ENCODE results near the gene TBC1D1. TPM values are rescaled to one million over a fixed set of nuclear protein-coding genes. Genes with fewer than 3 reads are reported as not detected.

TBC1D1 gene
- total and polyA plus RNA-seq, 2 of the 8 experiments (the other 6 are each of a cell fraction or from before 2014, with no cell fraction given): 96.9 to 162 TPM

GRCh38 chr4:37936889-37937498, 46.1 kb downstream of the TBC1D1 start:
- Histone ChIP-seq H2BK20ac (ENCODE audit: low read length) (no peak overlapping the region), H4K8ac (ENCODE audit: extremely low read depth, insufficient read depth, low read length) (no peak overlapping the region), H4K91ac (replicated peaks; ENCODE audit: insufficient read length, low read length) (no peak overlapping the region), H3K4me3 (ENCODE audit: extremely low read depth in 1 of 4, insufficient read depth in 2 of 4, low read depth in 3 of 4, low read length in 4 of 4) (no peak overlapping the region), H3K14ac (ENCODE audit: insufficient read length) (no peak overlapping the region), H3K79me1 (ENCODE audit: low read depth, low read length) (no peaks in the 10 kb centered on the region; the same call in 1 of the 2 replicates), H3K56ac (replicated peaks; ENCODE audit: insufficient read length, low read depth, low read length) (no peak overlapping the region), H3K9ac (replicated peaks in 1 of 4; ENCODE audit: extremely low read depth in 1 of 4, low read depth in 3 of 4, low read length in 3 of 4) (no peak overlapping the region), H3K27ac (ENCODE audit: low read depth, low read length) (no peak overlapping the region), H2BK12ac (ENCODE audit: low read depth, low read length) (no peak overlapping the region), H4K20me1 (replicated peaks in 1 of 2; ENCODE audit: control insufficient read depth in 1 of 2, insufficient read depth in 2 of 2, low read length in 2 of 2) (no peaks in the 10 kb centered on the region), H3K36me3 (ENCODE audit: control insufficient read depth in 2 of 4, insufficient read depth in 4 of 4, low read length in 3 of 4) (no peaks in the 10 kb centered on the region), H3K23ac (ENCODE audit: insufficient read length) (no peak overlapping the region), H2BK15ac (ENCODE audit: low read length) (no peak overlapping the region), H2BK5ac (ENCODE audit: low read depth, low read length) (no peak overlapping the region), H3K79me2 (ENCODE audit: control insufficient read depth in 1 of 2, insufficient read depth in 2 of 2, low read length in 2 of 2) (no peaks in the 10 kb centered on the region), H3K4me2 (ENCODE audit: insufficient read depth in 1 of 2, low read depth in 2 of 2, low read length in 2 of 2) (no peak overlapping the region), H3K9me3 (ENCODE audit: insufficient read depth in 2 of 2, low read depth in 1 of 2, low read length in 1 of 2) (no peaks in the 10 kb centered on the region), H2BK120ac (replicated peaks; ENCODE audit: low read depth, low read length) (no peak overlapping the region), H3K4ac (replicated peaks; ENCODE audit: insufficient read length, low read depth, low read length) (no peak overlapping the region), H3K18ac (ENCODE audit: extremely low read depth, low read length) (no peak overlapping the region), H2AK5ac (ENCODE audit: low read depth, low read length) (no peak overlapping the region), H4K5ac (ENCODE audit: insufficient read length, low read depth, low read length) (no peak overlapping the region), H2AFZ (ENCODE audit: low read length) (no peak overlapping the region), H3K23me2 (ENCODE audit: low read depth, low read length) (no peaks in the 10 kb centered on the region), H3K27me3 (replicated peaks in 1 of 4; ENCODE audit: control insufficient read depth in 3 of 4, extremely low read depth in 1 of 4, insufficient read depth in 3 of 4, low read length in 3 of 4) (no peaks in the 10 kb centered on the region), H3K4me1 (replicated peaks in 1 of 4; ENCODE audit: control insufficient read depth in 3 of 4, insufficient read depth in 4 of 4, low read length in 3 of 4) (no peaks in the 10 kb centered on the region)
- FAIRE-seq (peak; percentile 32), DNase-seq (ENCODE audit: low read depth in 1 of 2, low spot score in 2 of 2) (no peak)
- ChIA-PET CTCF (ENCODE audit: partially characterized antibody) (interaction anchor here (1.4 to 1.6 kb wide), 2 partner anchors 58 to 99 kb away, joined by 5 to 8 read pairs; no protein-coding TSS in a partner anchor), POLR2A (ENCODE audit: partially characterized antibody) (no interaction called here)
- 73% methylated on average over 7 of the region's 7 CpGs; no CpG with 5 or more reads in 1 of the 2 experiments for WGBS, 2 experiments (ENCODE audit: extremely low coverage in 1 of 2, insufficient coverage in 1 of 2, insufficient read length in 1 of 2, insufficient replicate concordance in 2 of 2, low coverage in 1 of 2, low lambda C conversion rate in 2 of 2, missing lambda C conversion rate in 1 of 2)
- TF ChIP-seq TEAD4 (IDR thresholded peaks at IDR 0.05; ENCODE audit: low read depth, low read length): no peak
- no peak for TF ChIP-seq GTF2F1 (IDR thresholded peaks at IDR 0.05; ENCODE audit: borderline replicate concordance, low read depth, low read length)
- no peak for TF ChIP-seq ASH2L (IDR thresholded peaks at IDR 0.05; ENCODE audit: low read length)
- TF ChIP-seq CTCF (IDR thresholded peaks at IDR 0.05; ENCODE audit: control extremely low read depth in 1 of 3, insufficient read depth in 1 of 3, low read depth in 1 of 3, low read length in 3 of 3): peak in 2 of 3 experiments; percentile 18 to 24; a peak in 2 of 4 replicates
- no peak for TF ChIP-seq HDAC6 (IDR thresholded peaks at IDR 0.05; ENCODE audit: low read depth, low read length)
- no peak for TF ChIP-seq NRF1 (IDR thresholded peaks at IDR 0.05; ENCODE audit: low read depth, low read length)
- no peak for TF ChIP-seq TCF12 (IDR thresholded peaks at IDR 0.05; ENCODE audit: low read depth, low read length)
- no peak for TF ChIP-seq KDM1A (IDR thresholded peaks at IDR 0.05; ENCODE audit: borderline replicate concordance, low read length)
- TF ChIP-seq RAD21 (IDR thresholded peaks at IDR 0.05 in 1 of 2, conservative IDR thresholded peaks at IDR 0.05 in 1 of 2; ENCODE audit: low read depth in 2 of 2, low read length in 2 of 2): peak; percentile 46 to 51
- TF ChIP-seq KDM5A (IDR thresholded peaks at IDR 0.05; ENCODE audit: low read length): no peak
- TF ChIP-seq SRF (IDR thresholded peaks at IDR 0.05; ENCODE audit: low read depth, low read length): no peak
